Measurements from ENCODE around the gene PAQR3.
A peak's percentile ranks its signal among the peaks of the same experiment; 100 is the strongest.
"Not testable (repeated sequence)": the region's sequence is repeated elsewhere in the genome, so short reads cannot be mapped to it uniquely, and the experiment has no call there.

PAQR3 gene

GRCh38 chr4:78926826-78927225, 12.4 kb downstream of the PAQR3 start:
- no peak for DNase-seq

DNA sequence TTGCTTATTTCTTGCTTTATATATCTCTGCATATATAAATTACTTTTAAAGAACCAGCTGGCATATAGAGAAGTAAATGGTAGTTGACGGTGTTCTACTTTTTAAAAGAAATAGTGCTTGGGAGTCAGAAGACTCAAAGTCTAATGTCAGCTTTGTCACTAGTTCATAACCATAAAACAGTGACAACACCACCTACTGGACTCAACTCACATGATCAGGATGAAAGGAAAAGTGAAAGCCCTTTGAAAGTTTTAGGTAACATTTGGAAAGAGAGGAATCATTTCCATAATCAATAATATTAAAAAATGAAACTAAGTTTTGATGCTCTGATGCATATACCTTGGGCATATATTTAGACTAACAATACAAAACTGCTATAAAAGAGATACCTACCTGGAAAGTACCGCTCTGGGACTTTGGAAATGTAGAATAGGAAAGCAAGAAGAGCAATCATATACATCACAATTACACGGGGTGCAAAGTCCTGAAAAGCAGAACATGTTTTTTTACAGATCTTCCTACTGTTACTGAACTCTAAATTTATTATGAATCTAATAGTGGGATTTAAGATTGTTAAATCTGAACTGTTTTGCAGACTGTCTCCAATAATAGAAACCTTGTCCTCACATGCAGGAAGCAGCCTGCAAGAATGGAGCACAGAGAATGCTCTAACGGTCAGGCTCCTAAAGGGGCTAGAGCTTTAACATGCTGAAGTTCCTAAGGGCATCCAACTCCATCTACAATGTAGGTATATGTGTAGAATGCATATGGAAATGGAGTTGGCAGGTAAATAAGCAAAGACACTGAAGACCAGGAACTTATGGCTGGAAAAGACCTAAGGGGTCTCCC, 15.6 kb downstream of the PAQR3 start:
- no peak for DNase-seq

- DNase-seq = no peak
Measured at GRCh38 chr4:78922207-78922606, 17.0 kb downstream of the PAQR3 start.

GRCh38 chr4:78910612-78911011, 28.6 kb downstream of the PAQR3 start:
- no peak for DNase-seq

DNA sequence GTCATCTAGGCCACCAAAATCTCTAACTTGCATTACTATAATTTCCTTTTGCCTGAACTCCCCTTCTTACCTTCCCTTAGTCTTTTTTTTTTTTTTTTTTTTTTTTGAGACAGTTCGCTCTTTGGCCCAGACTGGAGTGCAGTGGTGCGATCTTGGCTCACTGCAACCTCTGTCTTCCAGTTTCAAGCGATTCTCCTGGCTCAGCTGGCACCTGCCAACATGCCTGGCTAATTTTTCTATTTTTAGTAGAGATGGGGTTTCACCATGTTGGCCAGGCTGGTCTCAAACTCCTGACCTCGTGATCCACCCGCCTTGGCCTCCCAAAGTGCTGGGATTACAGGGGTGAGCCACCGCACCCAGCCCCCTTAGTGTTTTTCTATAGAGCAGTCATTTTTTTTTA, 30.3 kb downstream of the PAQR3 start:
- DNase-seq = not testable (repeated sequence)

DNA sequence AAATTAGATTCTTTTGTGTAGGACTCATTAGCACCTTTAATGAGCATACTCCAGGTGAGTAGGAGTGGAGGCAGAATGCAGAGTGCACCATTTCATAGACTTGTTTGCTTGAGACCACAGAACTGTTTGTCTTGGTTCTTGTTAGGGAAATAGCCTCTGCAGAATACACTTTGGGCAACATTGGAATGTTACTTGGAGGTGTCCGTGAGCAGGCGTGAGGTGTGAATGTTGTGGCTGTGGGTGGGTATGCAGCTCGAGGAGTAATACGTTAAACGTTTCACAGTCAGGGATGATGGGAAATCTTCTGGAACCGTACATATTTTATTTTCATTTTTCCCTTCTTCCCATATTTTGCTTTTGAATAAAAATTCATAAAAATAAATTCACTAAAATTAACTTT, 31.6 kb downstream of the PAQR3 start:
- DNase-seq = no peak

- DNase-seq = no peak
Measured at GRCh38 chr4:78904143-78904542, 35.1 kb downstream of the PAQR3 start.

- DNase-seq = no peak
Measured at GRCh38 chr4:78902298-78902697, 36.9 kb downstream of the PAQR3 start.

DNA sequence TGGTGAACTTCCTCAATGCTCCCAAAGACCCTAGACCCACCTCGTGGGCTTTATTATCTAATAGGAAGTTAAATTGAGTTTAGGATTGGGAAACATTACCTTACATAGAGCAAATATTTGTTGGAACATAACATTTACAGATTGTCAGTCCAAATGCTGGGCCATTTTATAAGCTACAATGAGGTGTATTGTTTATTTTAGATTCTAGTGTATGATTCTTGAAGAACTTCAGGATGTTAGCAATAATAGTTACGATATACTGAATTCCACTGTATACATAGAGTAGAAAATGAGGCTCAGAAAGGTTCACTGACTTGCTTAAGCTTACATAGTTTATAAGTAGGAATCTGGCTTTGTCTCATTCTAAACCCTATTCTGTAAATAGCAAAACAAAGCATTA, 37.4 kb downstream of the PAQR3 start:
- no peak for DNase-seq

DNA sequence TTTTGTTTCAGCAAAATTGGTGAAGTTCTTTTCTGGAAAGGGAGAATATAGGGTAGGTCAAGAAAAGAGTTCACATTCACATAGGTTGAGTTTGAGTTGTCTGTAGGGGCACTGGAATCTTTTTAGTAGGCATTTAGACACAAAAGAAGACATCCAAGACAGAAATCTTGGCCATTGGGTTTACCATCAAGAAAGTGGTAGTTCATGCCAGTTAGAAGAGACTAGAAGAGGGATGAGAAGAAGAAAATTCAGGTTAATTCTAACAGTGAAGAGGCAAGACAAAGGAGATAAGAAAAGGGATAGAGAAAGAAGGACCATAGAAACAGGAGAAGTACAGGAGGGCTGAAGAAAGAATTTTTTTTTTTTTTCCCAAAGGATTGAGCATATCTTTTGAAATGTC, 39.9 kb downstream of the PAQR3 start:
- DNase-seq = no peak

GRCh38 chr4:78889955-78890354, 49.3 kb downstream of the PAQR3 start:
- no peak for DNase-seq

DNA sequence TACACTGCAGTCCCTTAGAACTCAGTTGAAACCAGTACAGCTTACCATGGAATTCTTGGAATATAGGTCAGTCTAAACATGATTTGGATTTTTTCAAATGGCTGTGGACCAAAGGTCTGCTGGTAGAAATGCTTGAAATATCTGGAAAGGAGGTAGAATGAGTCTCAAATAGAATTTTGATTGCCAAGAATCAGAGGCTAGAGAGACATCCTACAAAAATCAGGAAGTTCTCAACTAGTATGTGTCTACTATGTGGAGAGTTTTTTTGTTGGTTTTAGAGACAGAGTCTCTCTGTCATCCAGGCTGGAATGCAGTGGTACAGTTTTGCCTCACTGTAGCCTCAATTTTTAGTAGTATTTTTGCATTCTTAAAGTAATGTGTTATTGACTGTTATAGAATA, 53.6 kb downstream of the PAQR3 start:
- DNase-seq = no peak

DNA sequence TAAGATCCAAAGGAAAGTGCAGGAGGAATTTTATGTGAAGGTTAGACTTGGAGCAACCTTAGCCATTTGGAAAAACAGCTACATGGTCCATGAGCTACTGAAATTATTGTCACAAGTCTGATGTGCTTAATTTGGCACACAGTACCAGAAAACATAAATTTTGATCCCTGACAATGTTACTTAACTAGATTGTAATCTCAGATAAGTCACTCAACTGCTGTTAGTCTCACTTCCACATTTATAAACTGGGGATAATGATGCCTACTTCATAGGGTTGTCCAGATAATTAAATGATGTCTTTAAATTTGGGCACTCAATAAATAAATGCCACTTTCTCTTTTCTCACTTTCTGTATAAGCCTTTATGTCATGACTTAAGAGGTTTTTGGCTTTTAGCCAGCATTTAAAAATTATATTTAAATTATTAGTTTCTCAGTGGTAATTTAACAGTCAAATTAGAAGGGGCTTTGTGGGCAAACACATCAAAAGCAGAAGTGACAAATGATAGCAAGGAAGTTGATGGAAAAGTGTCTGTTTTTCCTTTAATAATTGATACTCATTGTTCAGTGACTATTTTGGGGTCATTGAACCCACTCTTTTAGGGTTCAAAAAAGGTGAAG, 58.3 kb downstream of the PAQR3 start:
- no peak for DNase-seq

- DNase-seq = no peak
Measured at GRCh38 chr4:78878031-78878430, 61.2 kb downstream of the PAQR3 start.

GRCh38 chr4:78876568-78877320, 62.5 kb downstream of the PAQR3 start:
- DNase-seq = no peak

- no peak for DNase-seq
Measured at GRCh38 chr4:78870056-78870455, 69.2 kb downstream of the PAQR3 start.

- not testable (repeated sequence) for DNase-seq
Measured at GRCh38 chr4:78868712-78869111, 70.5 kb downstream of the PAQR3 start.

GRCh38 chr4:78865451-78865850, 73.8 kb downstream of the PAQR3 start:
- DNase-seq = no peak

DNA sequence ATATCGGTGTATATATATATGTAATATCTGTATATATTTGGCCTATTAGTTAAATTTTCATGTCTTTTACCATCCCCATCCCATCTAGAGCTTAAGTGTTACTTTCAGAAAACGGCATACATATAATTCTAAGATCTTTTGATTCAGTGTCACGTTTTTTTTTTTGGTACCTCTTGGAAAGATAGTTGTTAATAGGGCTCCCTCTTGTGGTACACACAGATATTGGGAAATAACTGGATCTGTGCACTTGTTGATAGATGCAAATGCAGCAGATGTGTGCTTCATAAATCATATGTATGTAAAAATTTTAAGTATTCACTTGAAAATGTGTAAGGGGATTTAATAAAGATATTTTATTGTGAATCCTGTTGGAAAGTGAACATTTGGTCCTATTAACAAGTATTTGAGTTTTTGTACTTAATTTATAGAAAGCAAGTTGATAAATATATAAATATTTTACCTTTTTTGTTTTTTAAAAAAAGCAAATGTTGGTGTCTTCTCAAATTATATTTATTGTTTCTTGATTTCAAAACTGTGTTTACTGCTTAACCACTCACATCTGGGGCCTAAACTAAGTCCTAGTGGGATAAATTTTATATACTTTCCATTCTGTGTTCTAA, 74.7 kb downstream of the PAQR3 start:
- peak; percentile 14 to 56 for DNase-seq

DNA sequence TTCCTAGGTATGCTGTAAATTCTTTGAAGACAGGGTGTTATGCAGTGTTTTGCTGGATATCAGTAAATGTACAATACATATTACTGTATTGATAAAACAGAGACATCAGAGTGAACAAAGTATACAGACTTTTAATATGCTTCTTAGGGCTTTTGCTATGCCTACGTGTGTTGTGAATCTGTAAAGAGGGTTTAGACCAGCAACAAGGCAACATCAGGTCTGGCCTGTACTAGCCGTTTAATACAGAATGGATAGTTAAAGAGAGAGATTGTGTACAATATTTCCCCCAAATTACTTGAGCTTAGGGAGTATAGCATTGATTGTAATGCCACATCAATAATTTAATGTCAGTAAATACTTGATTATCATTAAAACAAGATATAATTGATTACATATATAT, 75.2 kb downstream of the PAQR3 start:
- no peak for DNase-seq

DNA sequence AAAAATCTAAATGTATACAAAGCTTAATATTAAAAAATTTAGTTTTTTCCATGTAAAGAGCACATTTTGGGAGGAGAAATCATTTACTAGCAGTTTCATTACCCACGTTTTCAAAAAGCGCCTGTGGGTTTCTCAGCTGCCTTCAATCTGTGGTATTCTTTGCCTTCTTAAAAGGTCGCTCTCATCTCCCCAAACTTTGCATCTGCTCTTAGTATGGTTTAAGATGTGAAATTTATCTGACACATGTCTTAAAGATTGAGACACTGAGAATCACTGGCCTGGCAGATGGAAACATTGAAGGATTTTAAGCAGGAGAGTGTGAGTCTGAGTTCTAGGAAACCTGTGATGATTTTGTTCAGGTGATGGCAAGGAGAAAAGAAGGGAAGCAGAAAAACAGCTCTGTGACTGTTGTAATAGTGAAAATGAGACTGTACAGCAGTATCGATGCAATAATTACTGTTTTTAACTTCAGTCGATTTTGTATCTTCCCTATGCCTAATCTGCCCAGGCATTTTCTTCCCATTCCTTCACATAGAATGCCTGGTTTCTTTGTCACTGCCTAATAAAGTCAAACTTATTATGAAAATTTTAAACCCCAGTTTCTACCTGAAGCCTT, 75.9 kb downstream of the PAQR3 start:
- no peak for DNase-seq

GRCh38 chr4:78862314-78862737, 76.9 kb downstream of the PAQR3 start:
- DNase-seq = no peak
